HG03175 (cell line): ENCODE results near the gene PLCH2.
A peak's percentile ranks its signal among the peaks of the same experiment; 100 is the strongest.

ENCODE experiments used
- ATAC-seq: cut with Tn5 transposase; IDR thresholded peaks from one replicate; pipeline ENCODE4 v1.9.1; 2021; ENCODE audit warnings: mild to moderate bottlenecking, moderate library complexity; ENCODE audit not compliant: unreplicated experiment

The PLCH2 gene

GRCh38 chr1:2477791-2478499 is 1.9 kb downstream of the PLCH2 start:
- ATAC-seq: no peak

DNA sequence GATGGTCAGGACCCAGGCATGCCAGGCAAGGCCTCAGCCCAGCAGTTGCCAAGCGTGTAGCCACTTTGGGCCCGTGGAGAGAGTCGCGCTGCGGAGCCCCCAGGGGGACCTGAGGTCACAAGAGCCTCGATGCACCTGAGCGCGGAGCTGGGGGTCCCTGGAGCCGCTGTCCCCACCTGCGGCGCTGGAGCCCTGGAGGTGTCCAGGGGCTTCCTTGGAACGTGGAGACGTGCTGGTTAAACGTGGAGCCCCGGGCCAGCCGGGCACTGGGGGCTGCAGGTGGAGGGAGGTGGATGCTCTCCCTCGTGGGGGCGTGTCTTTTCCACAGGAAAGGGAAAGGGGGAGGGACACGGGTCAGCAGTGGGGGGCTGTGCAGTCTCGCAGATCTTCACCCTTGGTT is 3.1 kb downstream of the PLCH2 start:
- no peak for ATAC-seq

- ATAC-seq: no peak
These were observed 3.5 kb downstream of the PLCH2 start for GRCh38 chr1:2479618-2480017.

DNA sequence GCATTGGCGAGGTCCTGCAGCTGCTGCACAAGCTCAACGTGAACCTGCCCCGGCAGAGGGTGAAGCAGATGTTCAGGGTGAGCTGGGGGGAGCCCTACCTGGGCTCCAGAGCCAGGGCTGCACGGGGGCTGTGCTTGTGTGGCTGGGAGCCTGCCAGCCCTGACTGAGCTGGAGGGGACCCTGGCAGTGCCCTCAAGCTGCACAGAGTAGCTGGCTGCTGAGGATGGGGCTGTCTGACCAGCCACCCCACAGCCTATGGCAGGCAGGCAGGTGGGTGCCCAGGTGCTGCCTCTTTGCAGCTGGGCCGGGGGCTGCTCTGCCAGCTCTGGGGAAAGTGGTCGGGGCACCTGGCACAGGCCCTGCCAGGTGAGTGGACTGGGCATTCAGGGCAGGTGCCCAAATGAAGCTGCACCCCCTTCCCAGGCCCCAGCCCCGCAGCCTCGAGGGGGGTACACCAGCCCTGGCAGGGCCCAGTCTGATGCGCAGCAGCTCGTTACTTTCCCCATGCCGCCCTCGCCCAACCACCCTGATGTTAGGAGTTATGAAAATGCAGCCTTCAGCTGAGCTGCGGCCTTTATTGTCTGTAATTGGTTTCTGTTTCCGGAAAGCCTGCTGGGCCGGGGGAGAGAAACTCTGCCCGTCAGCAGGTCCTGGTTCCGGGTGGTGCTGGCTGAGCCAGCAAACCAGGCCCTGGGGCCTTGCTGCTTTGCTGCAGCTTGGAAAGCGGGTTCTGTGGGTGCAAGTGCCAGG is 4.3 kb downstream of the PLCH2 start:
- no peak for ATAC-seq

- no peak for ATAC-seq
These were observed 4.9 kb downstream of the PLCH2 start for GRCh38 chr1:2480986-2481364.

- no peak for ATAC-seq
These were observed 5.8 kb downstream of the PLCH2 start for GRCh38 chr1:2481885-2482284.

- ATAC-seq: no peak
These were observed 6.5 kb downstream of the PLCH2 start for GRCh38 chr1:2482588-2482987.

DNA sequence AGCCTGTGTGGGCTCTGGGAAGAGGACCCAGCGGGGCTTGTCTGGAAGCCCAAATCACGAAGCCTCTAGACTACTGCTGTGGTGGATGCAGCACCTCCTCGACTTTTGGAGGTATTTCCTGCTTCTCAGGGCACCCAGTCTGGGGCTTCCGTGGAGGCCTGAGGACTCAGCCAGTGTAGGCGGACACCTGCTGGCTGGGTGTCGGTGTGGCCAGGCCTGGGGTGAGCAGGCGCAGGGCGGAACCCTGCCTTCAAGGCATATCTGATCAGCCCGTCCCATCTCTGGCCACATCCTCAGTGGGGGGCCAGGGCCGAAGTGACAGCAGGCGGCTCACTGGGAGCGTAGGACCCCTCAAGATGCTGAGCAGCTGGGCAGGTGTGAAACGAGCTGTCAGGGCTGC is 6.9 kb downstream of the PLCH2 start:
- ATAC-seq: no peak

DNA sequence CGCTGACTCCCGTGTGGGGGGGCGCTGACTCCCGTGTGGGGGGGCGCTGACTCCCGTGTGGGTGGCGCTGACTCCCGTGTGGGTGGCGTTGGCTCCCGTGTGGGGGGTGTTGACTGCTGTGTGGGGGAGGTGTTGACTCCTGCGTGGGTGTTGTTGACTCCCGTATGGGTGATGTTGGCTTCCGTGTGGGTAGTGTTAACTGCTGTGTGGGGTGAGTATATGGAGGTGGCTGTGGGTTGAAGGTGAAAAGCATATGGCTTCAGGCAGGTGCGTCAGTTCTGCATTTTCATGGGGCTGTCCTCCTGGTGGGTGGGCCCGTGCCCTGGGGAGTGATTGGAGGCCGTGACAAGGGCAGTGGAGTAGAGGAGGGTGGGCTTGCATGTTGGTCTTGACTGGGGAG is 7.9 kb downstream of the PLCH2 start:
- ATAC-seq: no peak

DNA sequence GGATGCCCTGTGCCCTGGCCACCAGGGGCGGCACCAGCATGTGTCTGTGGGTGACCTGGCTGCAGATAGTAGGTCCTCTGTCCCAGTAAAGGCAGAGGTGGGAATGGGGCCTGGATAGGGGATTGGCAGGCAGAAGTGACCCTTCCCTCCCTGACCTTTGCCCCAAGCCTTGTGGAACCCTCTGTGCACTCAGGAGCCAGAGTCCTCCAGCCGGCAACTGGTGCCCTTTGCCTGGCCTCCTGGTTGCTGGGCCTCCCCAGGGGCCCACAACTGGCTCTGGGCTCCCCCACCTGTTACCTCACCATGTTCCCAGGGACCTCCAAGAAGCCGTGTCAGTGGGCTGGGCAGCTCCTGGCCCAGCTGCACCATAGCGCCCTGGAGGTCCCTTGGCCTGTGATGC is 10.0 kb downstream of the PLCH2 start:
- no peak for ATAC-seq

GRCh38 chr1:2486558-2486957 is 10.5 kb downstream of the PLCH2 start:
- ATAC-seq: no peak

DNA sequence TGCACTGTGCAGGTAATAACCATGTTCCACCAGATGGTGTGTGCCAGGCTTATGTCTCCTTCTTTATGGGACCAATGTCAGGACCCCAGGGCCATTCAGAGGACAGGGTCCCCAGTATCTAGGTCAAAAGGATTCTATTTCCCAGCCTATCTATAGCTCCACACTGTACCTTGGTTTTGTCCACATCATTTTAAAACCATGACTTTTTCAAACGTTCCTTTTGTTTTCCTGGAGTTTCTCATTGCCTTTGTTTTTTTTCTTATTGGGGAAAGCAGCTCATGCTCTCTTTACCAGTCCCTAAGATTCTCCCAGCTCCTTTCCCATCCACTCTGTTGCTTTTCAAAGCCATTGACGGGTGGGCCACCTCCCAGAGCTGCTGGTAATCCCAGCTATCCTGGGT is 12.6 kb downstream of the PLCH2 start:
- no peak for ATAC-seq

- no peak for ATAC-seq
These were observed 13.5 kb downstream of the PLCH2 start for GRCh38 chr1:2489615-2490014.

DNA sequence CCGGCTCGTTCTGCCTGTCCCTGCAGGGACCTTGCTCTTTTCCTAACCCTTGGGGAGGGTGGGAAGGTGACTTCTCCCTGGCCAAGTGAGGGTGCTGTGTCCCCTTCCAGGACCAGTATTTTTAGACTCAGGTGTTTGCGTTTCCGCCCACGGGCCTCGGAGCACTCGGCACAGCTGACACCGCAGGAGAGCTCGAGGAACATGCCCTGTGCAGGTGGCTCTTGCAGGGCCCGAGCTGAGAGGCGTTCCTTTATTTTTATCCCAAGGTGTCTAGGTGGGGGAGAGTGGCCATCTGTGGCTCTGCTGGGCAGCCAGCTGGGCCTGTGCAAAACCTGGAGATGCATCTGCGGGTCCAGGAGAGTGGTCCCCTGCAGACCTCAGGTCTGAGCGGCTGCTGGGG is 16.0 kb downstream of the PLCH2 start:
- ATAC-seq: no peak

- no peak for ATAC-seq
These were observed 17.1 kb downstream of the PLCH2 start for GRCh38 chr1:2493218-2493617.

GRCh38 chr1:2493691-2494322 is 17.7 kb downstream of the PLCH2 start:
- no peak for ATAC-seq

DNA sequence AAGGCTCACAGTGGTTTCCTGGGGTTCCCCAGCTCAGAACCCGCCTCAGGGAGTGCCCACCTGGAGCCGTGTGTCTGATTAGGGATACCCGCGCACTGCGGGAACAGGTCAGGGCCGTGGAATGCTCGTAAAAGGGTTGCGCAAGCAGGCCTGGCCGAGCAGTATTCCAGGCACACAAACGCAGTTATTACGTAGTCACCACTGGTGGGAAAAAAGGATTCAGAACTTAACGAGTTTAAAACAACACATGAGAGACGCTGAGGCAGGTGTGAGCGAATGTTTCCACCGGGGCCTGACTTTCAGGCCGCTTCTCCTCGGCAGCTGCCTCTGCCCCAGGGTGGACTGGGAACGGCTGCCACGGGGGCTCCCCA is 18.2 kb downstream of the PLCH2 start:
- ATAC-seq: no peak

GRCh38 chr1:2495026-2495425 is 18.9 kb downstream of the PLCH2 start:
- ATAC-seq: no peak

- ATAC-seq: no peak
These were observed 19.5 kb downstream of the PLCH2 start for GRCh38 chr1:2495546-2495945.

DNA sequence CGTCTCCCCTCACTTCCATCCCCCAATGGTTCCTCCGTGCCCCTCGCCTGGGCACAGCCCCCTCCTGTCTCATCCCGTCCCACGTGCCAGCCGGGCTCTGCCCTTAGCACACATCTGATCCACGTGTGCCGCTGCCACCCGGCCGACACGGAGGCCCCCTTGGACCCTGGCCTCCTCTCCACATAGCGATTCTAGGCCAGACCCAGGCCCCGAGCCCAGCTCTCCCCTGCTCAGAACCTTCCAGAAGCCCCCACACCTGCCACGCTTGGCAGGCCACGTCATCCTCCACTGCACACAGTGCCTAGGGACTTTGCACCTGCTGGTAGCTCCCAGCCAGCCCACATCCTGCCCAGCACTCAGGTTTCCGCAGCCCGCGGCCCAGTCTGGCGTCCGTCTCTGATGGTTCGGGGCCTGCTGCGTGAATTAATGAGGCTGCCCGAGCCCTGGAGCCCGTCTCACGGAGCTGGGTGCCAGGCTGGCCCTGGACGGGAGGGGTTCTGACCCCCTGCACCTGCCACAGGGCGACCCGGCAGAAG is 20.1 kb downstream of the PLCH2 start:
- ATAC-seq: peak; percentile 55

- ATAC-seq: no peak
These were observed 20.7 kb downstream of the PLCH2 start for GRCh38 chr1:2496746-2497145.

GRCh38 chr1:2497891-2498290 is 21.8 kb downstream of the PLCH2 start:
- no peak for ATAC-seq
